ENCODE results near the gene SAFB2.

DNA sequence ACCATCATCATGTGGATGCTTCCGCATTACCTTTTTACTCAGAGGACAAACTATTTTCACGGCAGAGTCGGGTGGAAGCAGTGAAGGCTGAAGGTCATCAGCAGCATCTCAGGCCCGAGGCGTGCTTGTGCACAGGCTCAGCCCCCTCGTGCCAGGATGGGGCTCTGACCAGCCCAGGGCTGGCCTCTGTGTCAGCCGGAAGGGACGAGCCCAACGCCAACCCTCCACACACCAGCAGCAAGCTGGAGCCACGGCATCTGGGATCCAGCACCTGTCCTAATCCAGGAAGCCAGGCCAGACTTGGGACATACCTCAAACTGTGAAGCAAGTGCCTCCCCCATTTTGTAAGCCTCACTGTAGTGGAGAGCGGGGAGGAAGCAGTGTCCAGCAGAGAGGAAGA, 46.6 kb upstream of the SAFB2 start:
- 0 out of 2 replicates have a peak, but pooled peaks have one; percentile 10 for TF ChIP-seq POLR2AphosphoS5 (IDR thresholded peaks at IDR 0.05; ENCODE audit: low read depth, low read length)
- TF ChIP-seq, protein P1, sequence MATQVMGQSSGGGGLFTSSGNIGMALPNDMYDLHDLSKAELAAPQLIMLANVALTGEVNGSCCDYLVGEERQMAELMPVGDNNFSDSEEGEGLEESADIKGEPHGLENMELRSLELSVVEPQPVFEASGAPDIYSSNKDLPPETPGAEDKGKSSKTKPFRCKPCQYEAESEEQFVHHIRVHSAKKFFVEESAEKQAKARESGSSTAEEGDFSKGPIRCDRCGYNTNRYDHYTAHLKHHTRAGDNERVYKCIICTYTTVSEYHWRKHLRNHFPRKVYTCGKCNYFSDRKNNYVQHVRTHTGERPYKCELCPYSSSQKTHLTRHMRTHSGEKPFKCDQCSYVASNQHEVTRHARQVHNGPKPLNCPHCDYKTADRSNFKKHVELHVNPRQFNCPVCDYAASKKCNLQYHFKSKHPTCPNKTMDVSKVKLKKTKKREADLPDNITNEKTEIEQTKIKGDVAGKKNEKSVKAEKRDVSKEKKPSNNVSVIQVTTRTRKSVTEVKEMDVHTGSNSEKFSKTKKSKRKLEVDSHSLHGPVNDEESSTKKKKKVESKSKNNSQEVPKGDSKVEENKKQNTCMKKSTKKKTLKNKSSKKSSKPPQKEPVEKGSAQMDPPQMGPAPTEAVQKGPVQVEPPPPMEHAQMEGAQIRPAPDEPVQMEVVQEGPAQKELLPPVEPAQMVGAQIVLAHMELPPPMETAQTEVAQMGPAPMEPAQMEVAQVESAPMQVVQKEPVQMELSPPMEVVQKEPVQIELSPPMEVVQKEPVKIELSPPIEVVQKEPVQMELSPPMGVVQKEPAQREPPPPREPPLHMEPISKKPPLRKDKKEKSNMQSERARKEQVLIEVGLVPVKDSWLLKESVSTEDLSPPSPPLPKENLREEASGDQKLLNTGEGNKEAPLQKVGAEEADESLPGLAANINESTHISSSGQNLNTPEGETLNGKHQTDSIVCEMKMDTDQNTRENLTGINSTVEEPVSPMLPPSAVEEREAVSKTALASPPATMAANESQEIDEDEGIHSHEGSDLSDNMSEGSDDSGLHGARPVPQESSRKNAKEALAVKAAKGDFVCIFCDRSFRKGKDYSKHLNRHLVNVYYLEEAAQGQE (IDR thresholded peaks at IDR 0.05; ENCODE audit: insufficient read depth in 1 of 2, low read depth in 2 of 2, low read length in 2 of 2) = no peak

All from PFSK-1 (cell line).